HG03103 (cell line): ENCODE data around the gene DNAH3.
"Not testable (repeated sequence)": the region's sequence is repeated elsewhere in the genome, so short reads cannot be mapped to it uniquely, and the experiment has no call there.

Experiments
- ATAC-seq: cut with Tn5 transposase; IDR thresholded peaks from one replicate; pipeline ENCODE4 v1.9.1; 2021; ENCODE audit warnings: low read depth; ENCODE audit not compliant: unreplicated experiment

DNAH3 gene

DNA sequence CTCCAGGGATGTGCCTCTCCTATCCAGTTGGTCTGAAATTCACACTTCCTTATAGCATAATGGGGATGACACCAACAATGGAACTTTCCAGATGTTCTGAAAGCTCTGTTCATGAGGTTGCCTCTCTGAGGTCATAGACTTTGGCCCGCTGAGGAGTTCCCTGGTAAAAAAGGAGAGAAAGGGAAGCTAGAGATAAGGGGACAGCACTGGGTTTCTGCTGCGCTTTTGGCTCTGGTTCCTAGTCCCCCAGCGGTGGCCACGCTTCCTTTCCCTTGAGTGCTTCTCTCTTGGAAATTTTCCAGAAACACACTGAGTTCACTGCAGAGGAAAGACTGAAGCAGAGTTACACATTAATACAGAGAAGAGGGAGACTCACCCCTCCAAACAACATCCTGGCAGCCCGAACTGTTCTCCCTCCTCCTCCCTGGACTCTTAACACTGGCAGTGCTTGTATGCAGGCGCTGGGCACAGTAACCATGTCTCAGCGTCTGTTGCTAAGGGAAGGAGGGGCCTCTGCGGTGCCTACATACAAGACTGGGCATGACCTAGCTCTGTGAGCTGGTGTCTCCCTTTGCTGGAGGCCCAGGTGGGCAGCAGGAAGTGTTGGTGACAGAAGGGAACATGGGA is at the start of gene DNAH3:
DNAH3 (minus strand) TSS at position 472 of the 627 bp plus-strand sequence. CDS start 527 bp downstream, outside the sequence.
- no peak for ATAC-seq

DNA sequence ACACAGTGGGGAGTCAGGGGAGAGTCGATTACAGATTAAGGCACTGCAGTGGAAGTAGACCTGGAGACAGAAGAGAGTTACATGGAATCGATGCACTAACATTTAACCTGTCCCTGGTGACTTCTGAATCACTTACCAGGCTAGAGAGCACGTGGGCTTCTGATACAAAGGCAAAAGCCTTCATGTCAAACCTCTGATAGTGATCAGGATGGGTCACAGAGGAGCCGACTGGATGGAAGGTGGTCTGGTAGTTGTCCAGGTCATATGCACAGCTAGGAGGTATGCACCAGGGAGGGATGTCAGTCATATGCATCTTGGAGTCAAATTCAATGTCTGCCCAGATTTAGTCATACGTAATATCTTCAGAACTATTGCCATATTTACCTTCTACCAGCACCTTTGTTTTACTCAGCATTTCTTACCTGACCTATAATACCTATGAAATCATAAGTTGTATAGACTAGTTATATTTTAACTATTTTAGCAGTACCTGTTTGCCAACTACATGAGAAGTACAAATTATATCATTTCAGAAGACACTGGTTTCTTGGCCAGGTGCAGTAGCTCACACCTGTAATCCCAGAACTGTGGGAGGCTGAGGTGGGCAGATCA is 49.1 kb upstream of the DNAH3 start:
- ATAC-seq: no peak

DNA sequence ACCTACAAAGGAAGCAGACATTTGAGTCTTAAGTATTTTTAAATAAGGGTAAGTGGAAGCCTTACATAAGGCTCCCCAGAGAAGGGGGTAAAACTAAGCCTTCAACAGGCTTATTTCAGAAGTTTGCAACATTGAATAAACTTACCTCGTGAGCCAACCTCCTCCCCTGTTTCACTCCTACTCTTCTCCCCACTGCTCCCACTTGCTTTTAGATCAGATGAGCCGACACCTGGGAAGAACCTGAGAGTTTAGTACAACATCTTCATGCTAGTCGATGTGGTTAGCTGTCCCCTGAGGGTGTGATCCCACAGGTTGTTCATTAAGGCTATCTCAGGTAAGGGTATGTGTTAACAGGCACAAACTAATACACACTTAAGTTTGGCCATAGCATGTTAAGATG is 47.0 kb upstream of the DNAH3 start:
- no peak for ATAC-seq

GRCh38 chr16:21197112-21197511 is 46.5 kb upstream of the DNAH3 start:
- ATAC-seq: no peak

DNA sequence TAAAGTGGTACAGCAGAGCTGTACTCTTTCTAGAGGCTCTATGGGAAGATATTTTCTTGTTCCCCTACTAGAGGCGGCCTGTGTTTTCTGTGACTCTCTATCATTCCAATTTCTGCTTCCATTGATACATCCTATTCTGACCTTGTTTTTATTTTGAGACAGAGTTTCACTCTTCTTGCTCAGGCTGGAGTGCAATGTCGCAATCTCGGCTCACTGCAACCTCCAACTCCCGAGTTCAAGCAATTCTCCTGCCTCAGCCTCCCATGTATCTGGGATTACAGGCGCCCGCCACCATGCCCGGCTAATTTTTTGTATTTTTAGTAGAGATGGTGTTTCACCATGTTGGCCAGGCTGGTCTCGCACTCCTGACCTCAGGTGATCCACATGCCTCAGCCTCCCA is 44.7 kb upstream of the DNAH3 start:
- ATAC-seq: not testable (repeated sequence)

DNA sequence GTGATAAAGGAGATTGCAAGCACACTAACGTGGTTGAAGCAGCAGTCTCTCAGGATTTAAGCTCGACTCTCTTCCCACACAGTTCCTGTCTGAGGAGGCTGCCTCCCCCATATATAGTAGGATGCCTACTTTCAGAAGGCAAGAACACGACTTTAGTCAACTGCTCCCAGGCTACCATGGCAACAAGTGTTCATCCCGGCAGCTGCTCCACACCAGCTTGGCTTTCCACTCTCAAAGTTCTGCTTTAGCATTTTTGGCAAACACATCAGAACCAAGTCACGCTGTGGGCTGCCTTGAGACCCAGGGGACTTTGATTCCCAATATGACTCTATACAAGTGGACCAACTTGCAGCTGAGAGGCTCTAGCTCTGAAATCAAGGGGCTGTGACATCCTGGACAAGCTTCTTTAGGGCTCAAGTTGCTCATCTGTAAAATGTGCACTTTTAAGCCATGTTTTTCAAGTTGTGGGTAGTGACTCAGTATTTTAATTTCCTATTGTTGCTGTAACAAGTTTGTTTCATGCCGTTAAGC is 44.2 kb upstream of the DNAH3 start:
- no peak for ATAC-seq

DNA sequence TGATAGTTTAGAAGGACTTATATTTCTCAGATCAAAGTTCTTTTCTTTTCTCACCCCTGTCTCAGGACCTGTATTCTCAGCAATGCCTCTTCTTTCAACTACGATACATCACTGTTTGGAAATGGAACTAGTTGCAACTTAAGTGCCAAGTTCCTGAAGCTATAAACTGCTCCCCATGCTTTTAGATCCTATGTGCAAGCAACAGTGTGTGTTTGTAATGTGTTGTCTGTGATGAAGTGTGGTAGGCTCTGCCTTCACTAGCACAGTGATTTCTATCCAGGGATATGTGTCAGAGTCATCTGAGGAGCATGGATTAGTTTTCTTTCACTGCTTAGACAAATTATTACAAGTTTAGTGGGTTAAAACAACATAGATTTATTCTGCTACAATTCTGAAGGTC is 42.3 kb upstream of the DNAH3 start:
- ATAC-seq: no peak

GRCh38 chr16:21190599-21190998 is 40.0 kb upstream of the DNAH3 start:
- ATAC-seq: no peak

DNA sequence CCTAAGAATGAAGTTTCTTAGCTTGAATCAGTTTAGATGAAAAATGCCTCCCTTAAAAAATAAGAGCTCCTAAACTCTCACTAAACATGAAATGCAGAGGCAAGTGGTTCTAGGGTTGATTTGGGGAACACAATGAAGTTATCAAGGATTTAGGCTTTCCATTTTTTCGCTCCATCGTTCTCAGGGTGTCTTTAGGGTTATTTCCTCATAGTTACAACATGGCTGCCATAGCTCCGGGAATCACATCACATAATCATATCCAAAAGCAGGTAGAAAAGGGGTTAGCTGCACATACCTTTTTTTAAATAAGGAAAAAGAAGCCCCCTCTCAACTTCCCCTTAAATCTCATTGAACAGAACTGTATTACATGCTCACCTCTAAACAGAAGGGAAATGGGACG is 39.4 kb upstream of the DNAH3 start:
- ATAC-seq: no peak

DNA sequence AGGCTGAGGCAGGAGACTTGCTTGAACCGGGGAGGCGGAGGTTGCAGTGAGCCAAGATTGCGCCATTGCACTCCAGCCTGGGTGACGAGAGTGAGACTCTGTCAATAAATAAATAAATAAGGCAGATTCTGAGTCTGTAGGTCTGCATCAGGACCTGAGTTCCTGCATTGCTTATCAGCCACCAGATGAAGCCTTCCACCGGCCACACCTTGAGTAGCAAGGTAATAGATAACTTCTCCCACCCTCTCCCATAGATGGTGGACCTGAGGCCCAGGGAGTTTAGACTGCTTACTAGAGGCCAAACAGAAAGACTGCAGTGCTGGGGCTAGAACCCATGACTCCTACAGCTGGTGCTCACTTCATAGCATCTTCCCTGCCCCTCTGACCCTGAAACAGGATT is 38.7 kb upstream of the DNAH3 start:
- ATAC-seq: no peak

- ATAC-seq: no peak
Measured at GRCh38 chr16:21186326-21186691, 35.7 kb upstream of the DNAH3 start.

- no peak for ATAC-seq
Measured at GRCh38 chr16:21185659-21186325, 35.1 kb upstream of the DNAH3 start.

GRCh38 chr16:21184834-21185233 is 34.2 kb upstream of the DNAH3 start:
- ATAC-seq: no peak

- no peak for ATAC-seq
Measured at GRCh38 chr16:21183995-21184394, 33.3 kb upstream of the DNAH3 start.

DNA sequence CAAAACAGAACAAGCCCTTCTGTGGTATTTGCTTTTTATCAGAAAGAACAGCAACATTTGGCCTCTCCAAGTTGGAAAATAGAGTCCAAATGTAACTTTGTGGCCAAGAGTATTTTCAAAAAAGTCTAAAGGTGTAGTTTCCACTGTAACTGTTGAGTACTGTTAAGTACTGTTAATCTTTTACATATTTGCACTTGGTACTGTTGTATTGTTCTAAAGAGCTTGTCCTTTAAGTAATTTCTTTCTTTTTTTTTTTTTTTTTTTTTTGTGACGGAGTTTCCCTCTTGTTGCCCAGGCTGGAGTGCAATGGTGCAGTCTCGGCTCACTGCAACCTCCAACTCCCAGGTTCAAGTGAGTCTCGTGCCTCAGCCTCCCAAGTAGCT is 29.3 kb upstream of the DNAH3 start:
- no peak for ATAC-seq

- ATAC-seq: no peak
Measured at GRCh38 chr16:21179126-21179982, 28.7 kb upstream of the DNAH3 start.

DNA sequence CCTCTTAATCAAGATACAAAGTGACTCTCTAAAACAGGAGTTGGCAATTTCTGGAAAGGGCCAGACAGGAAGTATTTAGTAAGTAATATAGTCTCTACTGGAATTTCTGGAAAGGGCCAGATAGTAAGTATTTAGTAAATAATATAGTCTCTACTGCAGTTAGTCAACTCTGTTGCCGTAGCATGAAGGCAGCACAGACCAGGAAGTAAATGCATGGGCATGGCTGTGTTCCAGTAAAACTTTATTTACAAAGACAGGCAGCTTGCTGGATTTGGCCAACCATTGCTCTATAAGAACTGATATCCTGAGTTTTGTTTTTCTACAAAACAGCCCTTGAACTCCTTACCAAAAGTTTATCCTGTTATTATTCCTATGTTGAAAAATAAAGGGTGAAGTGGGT is 24.8 kb upstream of the DNAH3 start:
- no peak for ATAC-seq

DNA sequence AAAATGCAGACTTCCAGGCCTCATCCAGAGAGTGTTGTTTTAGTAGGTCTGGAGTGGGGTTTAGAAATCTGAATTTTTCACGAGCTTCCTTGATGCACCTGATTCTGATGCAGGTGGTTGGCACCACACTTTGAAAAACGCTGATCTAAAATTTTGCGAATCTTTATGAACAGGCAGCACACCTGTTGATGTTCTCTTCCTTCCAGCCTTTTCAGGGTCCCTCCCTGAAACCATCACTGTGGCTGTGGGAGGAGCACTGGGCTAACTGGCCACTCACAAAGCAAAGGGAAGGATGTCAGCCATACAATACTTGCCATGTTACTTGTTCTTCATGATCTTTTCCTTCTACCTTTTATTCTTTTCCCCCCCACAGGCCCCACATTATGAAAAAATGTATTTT is 22.0 kb upstream of the DNAH3 start:
- ATAC-seq: no peak

- ATAC-seq: not testable (repeated sequence)
Measured at GRCh38 chr16:21170116-21170515, 19.5 kb upstream of the DNAH3 start.

DNA sequence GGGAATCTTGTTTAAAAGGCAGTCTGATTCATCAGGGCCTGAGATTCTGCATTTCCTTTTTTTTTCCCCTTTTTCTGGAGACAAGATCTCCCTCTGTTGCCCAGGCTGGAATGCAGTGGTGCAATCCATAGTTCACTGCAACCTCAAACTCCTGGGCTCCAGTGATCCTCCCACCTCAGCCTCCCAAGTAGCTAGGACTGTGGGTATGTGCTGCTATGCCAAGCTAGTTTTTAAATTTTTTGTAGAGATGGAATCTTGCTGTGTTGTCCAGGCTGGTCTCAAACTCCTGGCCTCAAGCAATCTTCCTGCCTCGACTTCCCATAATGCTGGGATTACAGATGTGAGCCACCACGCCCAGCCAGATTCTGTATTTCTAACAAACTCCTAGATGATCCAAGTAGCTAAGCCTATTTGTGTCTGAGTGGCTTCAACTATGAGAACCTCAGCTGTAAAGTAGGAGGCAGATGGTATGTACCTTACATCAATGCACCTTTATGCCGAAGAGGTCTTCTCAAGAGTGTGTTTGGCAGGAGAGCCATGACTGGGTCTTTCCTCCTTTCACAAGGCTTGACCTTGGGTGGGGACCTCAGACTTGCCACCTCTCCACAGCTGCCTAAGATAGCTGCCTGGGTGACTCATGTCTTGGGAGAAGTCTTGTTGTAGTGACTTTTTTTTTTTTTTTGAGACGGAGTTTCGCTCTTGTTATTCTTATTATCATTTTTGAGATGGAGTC is 18.8 kb upstream of the DNAH3 start:
- no peak for ATAC-seq
